HG02623 (cell line): Measurements from ENCODE around the gene NFATC3.

Experiments
- ATAC-seq: cut with Tn5 transposase; IDR thresholded peaks from one replicate; pipeline ENCODE4 v1.9.1; 2021; ENCODE audit warnings: moderate library complexity; ENCODE audit not compliant: unreplicated experiment

Gene NFATC3

GRCh38 chr16:68179855-68180254, 94.7 kb downstream of the NFATC3 start:
- no peak for ATAC-seq

- ATAC-seq, result no peak
Observed at GRCh38 chr16:68183046-68183445, 97.9 kb downstream of the NFATC3 start.

- no peak for ATAC-seq
Observed at GRCh38 chr16:68186877-68187276, 101.7 kb downstream of the NFATC3 start.

GRCh38 chr16:68187505-68187904, 102.3 kb downstream of the NFATC3 start:
- ATAC-seq, result no peak

DNA sequence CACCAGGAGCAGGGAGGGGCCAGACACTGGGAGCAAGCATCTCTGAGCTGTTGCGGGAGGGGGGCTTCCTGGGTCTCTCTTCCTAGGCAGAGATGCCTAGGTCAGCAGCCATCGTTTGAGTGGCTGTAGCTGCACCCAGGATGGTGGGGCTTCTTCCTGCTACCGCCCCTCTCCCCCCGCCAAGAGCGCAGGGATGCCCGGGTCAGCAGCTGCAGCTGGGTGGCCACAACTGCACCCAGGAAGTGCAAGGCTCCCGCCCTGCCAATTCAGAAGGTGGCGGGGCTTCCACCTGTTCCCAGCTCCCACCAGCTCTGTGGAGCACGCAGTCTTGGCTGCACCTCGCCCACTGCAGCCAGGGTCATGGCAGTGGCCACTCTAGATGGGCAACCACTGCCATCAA, 103.0 kb downstream of the NFATC3 start:
- ATAC-seq, result no peak

DNA sequence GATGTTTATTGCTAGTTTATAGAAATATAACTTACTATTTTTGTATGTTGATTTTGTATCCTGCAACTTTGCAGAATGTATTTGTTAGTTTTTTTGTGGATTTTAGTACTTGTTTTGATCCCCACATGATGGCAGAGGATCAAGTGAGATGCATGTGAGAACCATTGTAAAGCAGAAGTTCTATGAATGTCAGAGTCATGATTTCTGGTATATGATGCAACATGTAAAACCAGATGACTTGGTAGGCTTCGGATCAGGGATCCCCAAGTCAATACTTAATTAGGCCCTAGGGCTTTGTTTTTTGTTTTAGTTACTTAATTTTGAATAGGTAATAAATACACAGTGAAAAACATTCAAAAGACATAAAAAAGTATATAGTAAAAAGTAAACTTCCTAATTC, 104.9 kb downstream of the NFATC3 start:
- ATAC-seq, result no peak

- ATAC-seq, result no peak
Observed at GRCh38 chr16:68190736-68191510, 105.8 kb downstream of the NFATC3 start.

DNA sequence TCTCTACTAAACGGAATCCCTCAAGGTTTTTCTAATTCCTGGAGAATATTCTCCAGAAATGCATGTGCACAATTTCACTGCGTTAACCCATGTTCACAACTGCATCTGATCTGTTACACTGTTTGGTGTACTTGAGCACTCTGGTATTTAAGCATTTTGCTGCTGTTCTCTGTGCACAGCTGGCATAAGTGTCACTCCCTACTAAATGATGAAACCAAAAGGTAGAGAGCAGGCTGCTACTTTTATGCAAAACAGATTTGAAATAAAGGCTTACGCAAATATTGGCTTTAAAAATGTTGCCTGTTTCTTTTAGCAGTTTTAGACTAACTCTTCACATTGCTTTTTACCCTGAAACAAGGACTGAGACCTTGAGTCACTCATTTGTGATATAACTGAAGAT, 109.1 kb downstream of the NFATC3 start:
- no peak for ATAC-seq

DNA sequence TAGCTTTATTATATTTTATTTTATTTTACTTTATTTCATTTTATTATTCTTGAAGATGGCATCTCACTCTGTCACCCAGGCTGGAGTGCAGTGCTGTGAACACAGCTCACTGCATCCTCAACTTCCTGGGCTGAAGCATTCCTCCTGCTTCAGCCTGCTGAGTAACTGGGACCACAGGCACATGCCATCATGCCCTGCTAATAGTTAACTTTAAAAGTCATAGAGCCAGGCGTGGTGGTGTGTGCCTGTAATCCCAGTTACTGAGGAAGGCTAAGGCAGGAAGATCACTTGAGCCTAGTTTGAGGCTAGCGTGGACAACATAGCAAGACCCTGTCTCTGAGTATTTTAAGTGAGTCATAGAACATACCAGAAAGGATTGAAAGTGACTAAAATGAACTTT, 112.1 kb downstream of the NFATC3 start:
- ATAC-seq, result no peak

GRCh38 chr16:68200088-68200783, 115.1 kb downstream of the NFATC3 start:
- ATAC-seq, result no peak

- no peak for ATAC-seq
Observed at GRCh38 chr16:68202091-68202519, 116.9 kb downstream of the NFATC3 start.

- ATAC-seq, result no peak
Observed at GRCh38 chr16:68206245-68206644, 121.1 kb downstream of the NFATC3 start.

DNA sequence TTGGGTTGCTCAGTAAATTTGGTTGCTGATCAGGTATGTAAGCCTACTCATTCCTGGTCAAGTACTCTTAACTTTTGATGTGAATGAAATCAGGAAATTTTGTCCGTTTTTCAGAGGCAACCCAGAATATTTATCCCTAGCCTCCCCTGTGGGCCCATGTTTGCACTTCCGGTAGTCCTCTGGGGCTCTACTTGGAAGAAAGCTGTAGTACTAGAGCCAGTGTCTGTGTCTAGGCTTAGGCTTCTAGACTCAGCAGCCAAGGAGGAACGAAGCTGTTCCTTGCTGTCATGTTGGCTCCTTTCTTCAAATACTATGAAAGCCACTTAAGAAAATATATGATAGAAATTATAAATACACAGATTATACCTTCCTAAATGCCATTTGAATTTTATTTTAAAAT, 129.6 kb downstream of the NFATC3 start:
- ATAC-seq, result no peak

- no peak for ATAC-seq
Observed at GRCh38 chr16:68215302-68215701, 130.1 kb downstream of the NFATC3 start.

DNA sequence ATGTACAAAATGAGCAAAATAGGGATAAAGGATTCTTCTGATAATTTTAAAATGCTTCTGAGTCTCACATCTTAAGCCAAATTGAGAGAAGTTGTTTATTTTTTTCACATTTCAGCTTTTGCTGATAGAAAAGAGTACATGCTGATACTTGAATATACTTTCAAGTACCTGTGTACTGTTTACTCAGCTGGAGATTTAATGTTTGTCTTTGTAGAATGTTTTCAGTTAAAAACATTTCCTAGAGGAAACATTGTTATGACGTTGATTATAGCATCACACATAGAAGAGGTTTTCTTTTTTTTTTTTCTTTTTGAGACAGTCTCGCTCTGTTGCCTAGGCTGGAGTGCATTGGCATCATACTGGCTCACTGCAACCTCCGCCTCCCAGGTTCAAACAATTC, 131.1 kb downstream of the NFATC3 start:
- no peak for ATAC-seq

GRCh38 chr16:68217506-68217905, 132.3 kb downstream of the NFATC3 start:
- ATAC-seq, result no peak

DNA sequence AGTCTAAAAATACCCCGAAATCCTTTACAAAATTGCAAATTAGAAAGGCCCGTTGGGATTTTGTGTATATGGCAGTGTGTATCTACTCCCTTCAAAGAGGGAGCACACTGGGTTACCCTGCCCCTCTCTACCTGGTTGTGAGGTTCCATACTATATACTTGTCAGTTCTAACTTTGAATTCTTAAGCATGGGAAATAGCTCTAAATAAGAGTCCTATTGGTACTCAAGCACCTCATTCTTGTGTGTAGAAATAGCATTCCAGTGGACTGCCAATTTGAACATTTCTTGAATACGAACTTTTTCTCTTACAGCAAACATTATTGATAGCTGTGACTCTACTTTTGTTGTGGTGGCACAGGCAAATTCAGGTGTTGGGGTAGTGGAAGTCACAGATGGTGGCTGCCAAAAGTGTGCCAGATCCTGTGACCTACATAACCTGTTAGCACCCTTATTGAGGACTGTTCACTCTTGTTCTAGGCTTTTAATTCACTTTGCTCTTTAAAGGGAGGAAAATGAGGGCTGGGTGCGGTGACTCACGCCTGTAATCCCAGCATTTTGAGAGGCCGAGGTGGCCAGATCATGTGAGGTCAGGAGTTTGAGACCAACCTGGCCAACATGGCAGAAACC, 134.7 kb downstream of the NFATC3 start:
- no peak for ATAC-seq

GRCh38 chr16:68223072-68223471, 137.9 kb downstream of the NFATC3 start:
- ATAC-seq, result no peak

GRCh38 chr16:68226116-68226515, 140.9 kb downstream of the NFATC3 start:
- no peak for ATAC-seq

- ATAC-seq, result no peak
Observed at GRCh38 chr16:68227183-68227793, 142.1 kb downstream of the NFATC3 start.

- ATAC-seq, result no peak
Observed at GRCh38 chr16:68227850-68228553, 142.8 kb downstream of the NFATC3 start.
